ENCODE measurements around the gene PARN. TPM values are rescaled to one million over a fixed set of nuclear protein-coding genes. Genes with fewer than 3 reads are reported as not detected.
"Not testable (repeated sequence)": the region's sequence is repeated elsewhere in the genome, so short reads cannot be mapped to it uniquely, and the experiment has no call there.

The PARN gene
- polyA plus RNA-seq, 1 experiment, result 33.9 TPM

- Histone ChIP-seq H3K27ac (ENCODE audit: low read depth, low read length) (no peak overlapping the region), H3K27me3 (ENCODE audit: control insufficient read depth, insufficient read depth, low read length) (no peaks in the 10 kb centered on the region), H3K4me3 (ENCODE audit: low read depth, low read length) (no peak overlapping the region), H3K9me3 (ENCODE audit: control insufficient read depth, insufficient read depth, low read length) (peaks cover 9% of the 10 kb centered on the region)
- no peak for DNase-seq (ENCODE audit: low read depth, low spot score)
- CTCF ChIA-PET, result interaction anchor here (1.0 to 1.6 kb wide), 4 partner anchors 17 to 626 kb away, joined by 3 to 5 read pairs (median 4); partner anchors contain the start of gene ERCC4
- POLR2A ChIA-PET, result no interaction called here
- TF ChIP-seq CTCF (IDR thresholded peaks at IDR 0.05; ENCODE audit: low read depth, low read length), result no peak
These were observed 84.6 kb downstream of the PARN start for GRCh38 chr16:14545346-14545884.

- CTCF ChIA-PET, result interaction anchor here (1.3 kb wide), 1 partner anchor 625 kb away, joined by 3 read pairs; the partner anchor contains the start of gene ERCC4
These were observed 85.2 kb downstream of the PARN start for GRCh38 chr16:14544846-14545245.

DNA sequence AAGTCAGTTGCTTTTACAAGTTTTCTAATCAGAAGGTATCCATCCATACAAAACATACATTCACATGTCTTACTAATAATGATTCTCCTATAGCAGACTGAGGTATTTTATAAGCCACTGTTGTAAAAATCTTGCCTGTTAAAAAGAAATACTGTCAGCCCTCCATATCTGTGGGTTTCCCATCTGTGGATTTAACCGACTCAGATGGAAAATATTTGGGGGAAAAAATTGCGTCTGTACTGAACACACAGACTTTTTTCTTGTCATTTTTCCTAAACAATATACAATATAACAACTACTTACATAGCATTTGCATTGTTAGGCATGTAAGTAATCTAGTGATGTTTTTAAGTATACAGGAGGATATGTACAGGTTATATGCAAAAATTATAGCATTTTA is 90.4 kb downstream of the PARN start:
- TF ChIP-seq CTCF (IDR thresholded peaks at IDR 0.05; ENCODE audit: low read depth, low read length), result no peak
- no peak overlapping the region for H3K27ac ChIP-seq (ENCODE audit: low read depth, low read length)
- POLR2A ChIA-PET, result no interaction called here
- H3K4me3 ChIP-seq (ENCODE audit: low read depth, low read length), result no peak overlapping the region
- H3K9me3 ChIP-seq (ENCODE audit: control insufficient read depth, insufficient read depth, low read length), result peaks cover 9% of the 10 kb centered on the region
- no peak for DNase-seq (ENCODE audit: low read depth, low spot score)
- no peaks in the 10 kb centered on the region for H3K27me3 ChIP-seq (ENCODE audit: control insufficient read depth, insufficient read depth, low read length)
- CTCF ChIA-PET, result no interaction called here

More at GRCh38 chr16:14544846-14545245, 85.2 kb downstream of the PARN start:
- H3K27me3 ChIP-seq (ENCODE audit: control insufficient read depth, insufficient read depth, low read length); DNase-seq (ENCODE audit: low read depth, low spot score); H3K9me3 ChIP-seq (ENCODE audit: control insufficient read depth, insufficient read depth, low read length); POLR2A ChIA-PET; H3K27ac ChIP-seq (ENCODE audit: low read depth, low read length); H3K4me3 ChIP-seq (ENCODE audit: low read depth, low read length): not testable (repeated sequence)

DNA sequence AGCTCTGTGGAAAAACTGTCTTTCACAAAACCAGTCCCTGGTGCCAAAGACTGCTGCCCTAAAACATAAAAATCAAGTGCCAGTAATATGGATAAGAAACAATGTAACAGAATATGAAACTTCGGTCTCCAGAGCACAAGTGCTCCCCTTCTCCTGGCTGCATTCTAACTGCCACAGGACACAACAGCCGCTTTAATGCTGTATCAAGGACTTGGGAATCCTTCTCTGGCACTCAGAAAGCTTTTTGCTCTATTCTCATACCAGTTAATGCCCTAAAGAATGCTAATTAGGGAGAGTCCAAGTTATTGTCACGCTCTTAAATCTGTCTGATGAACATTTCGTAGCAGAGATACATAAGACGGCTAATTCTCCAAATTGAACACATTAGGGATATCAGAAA is 90.9 kb downstream of the PARN start:
- POLR2A ChIA-PET, result no interaction called here
- CTCF ChIA-PET, result no interaction called here
- Histone ChIP-seq H3K9me3 (ENCODE audit: control insufficient read depth, insufficient read depth, low read length) (peaks cover 9% of the 10 kb centered on the region), H3K4me3 (ENCODE audit: low read depth, low read length) (no peak overlapping the region), H3K27me3 (ENCODE audit: control insufficient read depth, insufficient read depth, low read length) (no peaks in the 10 kb centered on the region), H3K27ac (ENCODE audit: low read depth, low read length) (no peak overlapping the region)
- no peak for DNase-seq (ENCODE audit: low read depth, low spot score)
- no peak for TF ChIP-seq CTCF (IDR thresholded peaks at IDR 0.05; ENCODE audit: low read depth, low read length)

GRCh38 chr16:14538604-14539003 is 91.5 kb downstream of the PARN start:
- Histone ChIP-seq H3K4me3 (ENCODE audit: low read depth, low read length) (no peak overlapping the region), H3K9me3 (ENCODE audit: control insufficient read depth, insufficient read depth, low read length) (peaks cover 9% of the 10 kb centered on the region), H3K27me3 (ENCODE audit: control insufficient read depth, insufficient read depth, low read length) (no peaks in the 10 kb centered on the region), H3K27ac (ENCODE audit: low read depth, low read length) (no peak overlapping the region)
- ChIA-PET POLR2A (no interaction called here), CTCF (no interaction called here)
- DNase-seq (ENCODE audit: low read depth, low spot score), result no peak
- no peak for TF ChIP-seq CTCF (IDR thresholded peaks at IDR 0.05; ENCODE audit: low read depth, low read length)

All from AG04450 (cell line).